GM23338 (cell line): ENCODE measurements around the gene PDCD4. TPM values are rescaled to one million over a fixed set of nuclear protein-coding genes. Genes with fewer than 3 reads are reported as not detected.

ENCODE experiments used
- ATAC-seq: fragments of 200-7000 bp; cut with Tn5 transposase; 3 replicates; pipeline ENCODE4 v1.9.1; 2020
- DNase-seq: peaks from one replicate; pipeline ENCODE4 v3.0.0-alpha.2; 2015; ENCODE audit warnings: low spot score
- H2AFZ ChIP-seq: fragments of 200-600 bp; sonication (generic); 2 replicates; pipeline ENCODE4 v1.8.0; 2016; ENCODE audit warnings: antibody characterized with exemption, mild to moderate bottlenecking, moderate library complexity
- H3F3A ChIP-seq: fragments of 200-600 bp; sonication (generic); replicated peaks from 2 replicates; pipeline ENCODE4 v1.8.0; 2017; ENCODE audit warnings: antibody characterized with exemption, mixed run types, low read depth
- H3K27ac ChIP-seq: fragments of 200-600 bp; sonication (generic); 2 replicates; pipeline ENCODE4 v1.6.1; 2016; ENCODE audit warnings: low read depth
- H3K27me3 ChIP-seq: fragments of 200-600 bp; sonication (generic); 2 replicates; pipeline ENCODE4 v1.8.0; 2016; ENCODE audit warnings: mild to moderate bottlenecking, mixed run types, moderate library complexity; ENCODE audit not compliant: insufficient read depth
- H3K36me3 ChIP-seq: fragments of 200-600 bp; sonication (generic); 2 replicates; pipeline ENCODE4 v1.8.0; 2016; ENCODE audit warnings: mild to moderate bottlenecking; ENCODE audit not compliant: insufficient read depth
- H3K4me1 ChIP-seq: fragments of 200-600 bp; sonication (generic); 2 replicates; pipeline ENCODE4 v1.8.0; 2016; ENCODE audit warnings: mild to moderate bottlenecking, moderate library complexity; ENCODE audit not compliant: insufficient read depth
- H3K4me2 ChIP-seq: fragments of 200-600 bp; sonication (generic); 2 replicates; pipeline ENCODE4 v1.7.1; 2017; ENCODE audit warnings: mixed run types
- H3K4me3 ChIP-seq: fragments of 200-600 bp; sonication (generic); 2 replicates; pipeline ENCODE4 v1.6.1; 2016; ENCODE audit warnings: mixed run types
- H3K79me2 ChIP-seq: fragments of 200-600 bp; sonication (generic); replicated peaks from 2 replicates; pipeline ENCODE4 v1.8.0; 2017; ENCODE audit warnings: mild to moderate bottlenecking; ENCODE audit not compliant: insufficient read depth
- H3K9me2 ChIP-seq: fragments of 200-600 bp; sonication (generic); 2 replicates; pipeline ENCODE4 v1.8.0; 2017; ENCODE audit not compliant: insufficient read depth
- H4K20me1 ChIP-seq: fragments of 200-600 bp; sonication (generic); replicated peaks from 2 replicates; pipeline ENCODE4 v1.8.0; 2017; ENCODE audit warnings: mild to moderate bottlenecking; ENCODE audit not compliant: insufficient read depth
- H3K27ac Mint-ChIP-seq: 2 replicates; pipeline ENCODE4 v1.8.0; 2020; ENCODE audit warnings: inconsistent platforms, mild to moderate bottlenecking, moderate library complexity, mixed read lengths
- H3K27me3 Mint-ChIP-seq: 3 replicates; pipeline ENCODE4 v1.8.0; 2022; ENCODE audit warnings: low read depth, mild to moderate bottlenecking, moderate library complexity, mixed read lengths, inconsistent platforms; ENCODE audit not compliant: insufficient read depth, poor library complexity
- H3K36me3 Mint-ChIP-seq: 3 replicates; pipeline ENCODE4 v1.8.0; 2021; ENCODE audit warnings: low read depth, mild to moderate bottlenecking, inconsistent platforms, moderate library complexity, mixed read lengths
- H3K4me1 Mint-ChIP-seq: 3 replicates; pipeline ENCODE4 v1.8.0; 2020; ENCODE audit warnings: mild to moderate bottlenecking, inconsistent platforms, mixed read lengths
- H3K4me3 Mint-ChIP-seq: 3 replicates; pipeline ENCODE4 v1.8.0; 2021; ENCODE audit warnings: moderate library complexity, mild to moderate bottlenecking, inconsistent platforms, mixed read lengths
- H3K9me3 Mint-ChIP-seq: 3 replicates; pipeline ENCODE4 v1.8.0; 2020; ENCODE audit warnings: moderate library complexity, mild to moderate bottlenecking, inconsistent platforms, mixed read lengths
- CREB1 ChIP-seq: fragments of 250-450 bp; sonication (Bioruptor Pico); IDR thresholded peaks from 2 replicates; pipeline ENCODE4 v1.5.0; 2020; ENCODE audit warnings: low read depth, mild to moderate bottlenecking, moderate library complexity
- CTCF ChIP-seq, 2 experiments: fragments of 200-600 bp in 1 of 2; sonication (generic) in 1 of 2; conservative IDR thresholded peaks; 2 replicates each; pipeline versions ENCODE4 v1.5.1 to v1.6.1; 2016 to 2017; ENCODE audit warnings: antibody characterized with exemption in 2 of 2, low read depth in 2 of 2, mild to moderate bottlenecking in 2 of 2, moderate library complexity in 1 of 2
- ETS1 ChIP-seq: IDR thresholded peaks from 2 replicates; pipeline ENCODE4 v1.6.1; 2016; ENCODE audit warnings: antibody characterized with exemption
- EZH2 ChIP-seq: fragments of 200-600 bp; sonication (generic); IDR thresholded peaks from one replicate; pipeline ENCODE4 v1.8.0; 2017; ENCODE audit warnings: antibody characterized with exemption, mild to moderate bottlenecking, low read depth; ENCODE audit not compliant: unreplicated experiment
- EZH2phosphoT487 ChIP-seq: fragments of 200-600 bp; sonication (generic); IDR thresholded peaks from one replicate; pipeline ENCODE4 v1.8.1; 2018; ENCODE audit warnings: antibody characterized with exemption; ENCODE audit not compliant: unreplicated experiment
- JUNB ChIP-seq: IDR thresholded peaks from one replicate; pipeline ENCODE4 v1.6.1; 2016; ENCODE audit warnings: antibody characterized with exemption; ENCODE audit not compliant: unreplicated experiment
- NANOG ChIP-seq: IDR thresholded peaks from 2 replicates; pipeline ENCODE4 v1.6.1; 2016; ENCODE audit warnings: antibody characterized with exemption, borderline replicate concordance
- POLR2AphosphoS5 ChIP-seq: IDR thresholded peaks from 2 replicates; pipeline ENCODE4 v1.6.1; 2016; ENCODE audit warnings: antibody characterized with exemption, low read depth
- REST ChIP-seq: IDR thresholded peaks from one replicate; pipeline ENCODE4 v1.6.1; 2018; ENCODE audit warnings: antibody characterized with exemption; ENCODE audit not compliant: unreplicated experiment
- STAT1 ChIP-seq: IDR thresholded peaks from one replicate; pipeline ENCODE4 v1.6.1; 2016; ENCODE audit warnings: antibody characterized with exemption; ENCODE audit not compliant: unreplicated experiment
- ZNF114 ChIP-seq: fragments of 250-450 bp; sonication (Bioruptor Pico); IDR thresholded peaks from 2 replicates; pipeline ENCODE4 v1.5.0; 2020; ENCODE audit warnings: mild to moderate bottlenecking, moderate library complexity
- ZNF331 ChIP-seq: fragments of 250-450 bp; sonication (Bioruptor Pico); IDR thresholded peaks from 2 replicates; pipeline ENCODE4 v1.5.0; 2020; ENCODE audit warnings: low read depth, mild to moderate bottlenecking, moderate library complexity
- ZNF462 ChIP-seq: fragments of 250-450 bp; sonication (Bioruptor Pico); IDR thresholded peaks from 2 replicates; pipeline ENCODE4 v1.5.0; 2020; ENCODE audit warnings: mild to moderate bottlenecking, moderate library complexity
- polyA plus RNA-seq: library from polyadenylated mRNA; unstranded; fragments of >200 nt; fragmentation: Nextera tagmentation; extraction: Ambion mirVana; gene quantifications from 2 replicates; pipeline ENCODE4 v1.2.1, GENCODE V29; 2016
- total RNA-seq: library from RNA; depleted of rRNA; stranded (reverse); fragments of >200 nt; shearing (Covaris generic); gene quantifications from 2 replicates; pipeline ENCODE4 v1.2.3, GENCODE V29; 2014

Gene PDCD4
- total and polyA plus RNA-seq, 2 experiments from 2014 or later, result 10.1 to 18.0 TPM

GRCh38 chr10:110840923-110841428, 30.8 kb upstream of the PDCD4 start:
- Mint-ChIP-seq H3K27me3 (no peaks in the 10 kb centered on the region), H3K27ac (no peak overlapping the region), H3K4me1 (peaks cover 15% of the 10 kb centered on the region), H3K9me3 (no peaks in the 10 kb centered on the region; the same call in 2 of the 3 replicates), H3K4me3 (no peak overlapping the region), H3K36me3 (no peaks in the 10 kb centered on the region)
- Histone ChIP-seq H3K79me2 (no peaks in the 10 kb centered on the region), H2AFZ (no peak overlapping the region), H3K4me1 (0 out of 2 replicates have a peak, but pooled peaks cover 3% of the 10 kb centered on the region), H3K36me3 (no peaks in the 10 kb centered on the region), H3K27me3 (no peaks in the 10 kb centered on the region), H4K20me1 (no peaks in the 10 kb centered on the region), H3K27ac (no peak overlapping the region), H3K4me2 (no peak overlapping the region), H3K9me2 (no peaks in the 10 kb centered on the region; the same call in 1 of the 2 replicates), H3K4me3 (no peak overlapping the region), H3F3A (no peaks in the 10 kb centered on the region)
- TF ChIP-seq STAT1, result no peak
- no peak for TF ChIP-seq EZH2phosphoT487
- TF ChIP-seq REST, result no peak
- TF ChIP-seq POLR2AphosphoS5, result no peak
- TF ChIP-seq NANOG, result no peak
- TF ChIP-seq ZNF462 (CRISPR knock-in tag), result no peak
- no peak for TF ChIP-seq EZH2
- TF ChIP-seq ZNF331 (CRISPR knock-in tag), result no peak
- TF ChIP-seq JUNB, result no peak
- no peak for TF ChIP-seq CREB1 (CRISPR knock-in tag)
- no peak for TF ChIP-seq ZNF114 (CRISPR knock-in tag)
- TF ChIP-seq ETS1, result no peak
- no peak for TF ChIP-seq CTCF (conservative IDR thresholded peaks at IDR 0.05; ENCODE audit: low read depth in 2 of 2)
- ATAC-seq (no peak), DNase-seq (no peak)
